ENCODE data around the gene FIBCD1. TPM values are rescaled to one million over a fixed set of nuclear protein-coding genes. Genes with fewer than 3 reads are reported as not detected.

Gene FIBCD1
- total and polyA plus RNA-seq, 2 of the 8 experiments (the other 6 are each of a cell fraction or from before 2014, with no cell fraction given) = 6.1 to 8.8 TPM

DNA sequence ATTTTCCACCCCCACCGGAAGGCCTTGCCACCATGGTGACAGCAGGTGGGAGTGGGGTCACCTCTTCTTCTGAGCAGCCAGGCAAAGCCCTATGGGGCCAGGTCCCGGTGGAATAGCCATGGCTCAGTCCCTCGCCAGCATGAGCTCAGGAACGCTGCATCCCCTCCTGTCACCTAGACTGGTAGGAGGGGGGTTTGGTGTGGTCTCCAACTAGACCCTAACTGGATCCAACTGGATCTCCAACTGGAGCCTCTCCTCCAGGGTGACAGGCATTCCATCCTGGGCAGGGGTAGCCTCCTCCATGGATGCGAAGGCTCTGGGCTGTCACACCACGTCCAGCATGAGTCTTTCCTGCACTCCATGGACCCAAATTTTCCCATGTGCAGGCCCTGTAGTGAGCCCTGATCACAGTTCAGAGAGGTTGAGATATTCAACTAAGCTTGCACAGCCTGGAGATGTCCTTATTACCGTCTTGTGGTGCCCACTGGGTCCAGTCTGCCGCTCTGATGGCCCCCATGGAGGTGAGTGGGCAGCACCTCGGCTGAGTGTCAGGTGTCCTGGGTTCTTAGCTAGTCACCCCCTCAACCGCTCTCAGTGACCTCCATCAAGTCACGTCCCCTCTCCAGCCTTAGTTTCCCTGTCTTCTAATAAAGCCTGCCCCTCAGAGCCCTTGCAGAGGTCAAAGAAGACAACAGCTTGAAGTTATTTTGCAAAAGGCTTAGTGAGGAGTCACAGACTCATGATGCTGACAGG lies 18.6 kb upstream of the FIBCD1 start:
- Histone ChIP-seq H3K18ac (ENCODE audit: extremely low read depth, low read length) (no peak overlapping the region), H3K4ac (replicated peaks; ENCODE audit: insufficient read length, low read depth, low read length) (no peak overlapping the region), H2BK15ac (ENCODE audit: low read length) (no peak overlapping the region), H3K27ac (ENCODE audit: low read depth, low read length) (no peak overlapping the region), H2BK20ac (ENCODE audit: low read length) (no peak overlapping the region), H4K5ac (ENCODE audit: insufficient read length, low read depth, low read length) (no peak overlapping the region), H2BK5ac (ENCODE audit: low read depth, low read length) (no peak overlapping the region), H4K91ac (replicated peaks; ENCODE audit: insufficient read length, low read length) (no peak overlapping the region), H3K9ac (replicated peaks in 1 of 4; ENCODE audit: extremely low read depth in 1 of 4, low read depth in 3 of 4, low read length in 3 of 4) (no peak overlapping the region), H3K23me2 (ENCODE audit: low read depth, low read length) (peaks cover 13% of the 10 kb centered on the region; the same call in 1 of the 2 replicates), H2AFZ (ENCODE audit: low read length) (no peak overlapping the region), H2AK5ac (ENCODE audit: low read depth, low read length) (no peak overlapping the region), H3K79me1 (ENCODE audit: low read depth, low read length) (no peaks in the 10 kb centered on the region), H4K8ac (ENCODE audit: extremely low read depth, insufficient read depth, low read length) (no peak overlapping the region), H3K36me3 (ENCODE audit: control insufficient read depth in 2 of 4, insufficient read depth in 4 of 4, low read length in 3 of 4) (no peaks in the 10 kb centered on the region), H3K79me2 (ENCODE audit: control insufficient read depth in 1 of 2, insufficient read depth in 2 of 2, low read length in 2 of 2) (no peaks in the 10 kb centered on the region), H3K4me3 (ENCODE audit: extremely low read depth in 1 of 4, insufficient read depth in 2 of 4, low read depth in 3 of 4, low read length in 4 of 4) (no peak overlapping the region), H2BK120ac (replicated peaks; ENCODE audit: low read depth, low read length) (no peak overlapping the region), H4K20me1 (replicated peaks in 1 of 2; ENCODE audit: control insufficient read depth in 1 of 2, insufficient read depth in 2 of 2, low read length in 2 of 2) (peaks cover 0 to 6% of the 10 kb centered on the region in 2 experiments), H3K4me2 (ENCODE audit: insufficient read depth in 1 of 2, low read depth in 2 of 2, low read length in 2 of 2) (no peak overlapping the region), H2BK12ac (ENCODE audit: low read depth, low read length) (no peak overlapping the region), H3K4me1 (replicated peaks in 1 of 4; ENCODE audit: control insufficient read depth in 3 of 4, insufficient read depth in 4 of 4, low read length in 3 of 4) (peaks cover 0 to under 1% (median 0%) of the 10 kb centered on the region in 4 experiments; a peak in 1 of 7 replicates), H3K23ac (ENCODE audit: insufficient read length) (no peak overlapping the region), H3K9me3 (ENCODE audit: insufficient read depth in 2 of 2, low read depth in 1 of 2, low read length in 1 of 2) (peaks cover 4 to 5% of the 10 kb centered on the region in 2 experiments; a peak in 2 of 4 replicates), H3K56ac (replicated peaks; ENCODE audit: insufficient read length, low read depth, low read length) (no peak overlapping the region), H3K27me3 (replicated peaks in 1 of 4; ENCODE audit: control insufficient read depth in 3 of 4, extremely low read depth in 1 of 4, insufficient read depth in 3 of 4, low read length in 3 of 4) (no peaks in the 10 kb centered on the region), H3K14ac (ENCODE audit: insufficient read length) (no peak overlapping the region)
- 96% methylated on average over 11 of the region's 11 CpGs; no CpG with 5 or more reads in 1 of the 2 experiments for WGBS, 2 experiments (ENCODE audit: extremely low coverage in 1 of 2, insufficient coverage in 1 of 2, insufficient read length in 1 of 2, insufficient replicate concordance in 2 of 2, low coverage in 1 of 2, low lambda C conversion rate in 2 of 2, missing lambda C conversion rate in 1 of 2)
- POLR2A ChIA-PET (ENCODE audit: partially characterized antibody) = interaction anchor here (1.2 kb wide), 1 partner anchor 143 kb away, joined by 3 read pairs; no protein-coding TSS in a partner anchor
- CTCF ChIA-PET (ENCODE audit: partially characterized antibody) = interaction anchor here (0.6 to 2.3 kb wide), 10 partner anchors 16 to 231 kb away, joined by 3 to 8 read pairs (median 3); no protein-coding TSS in a partner anchor
- no peak for FAIRE-seq
- no peak for TF ChIP-seq POLR2AphosphoS5 (IDR thresholded peaks at IDR 0.05; ENCODE audit: low read depth, low read length)
- no peak for TF ChIP-seq RBBP5 (IDR thresholded peaks at IDR 0.05; ENCODE audit: borderline replicate concordance, low read depth, low read length)
- TF ChIP-seq GABPA (IDR thresholded peaks at IDR 0.05; ENCODE audit: borderline replicate concordance, insufficient read depth, low read length) = no peak
- TF ChIP-seq HDAC6 (IDR thresholded peaks at IDR 0.05; ENCODE audit: low read depth, low read length) = no peak
- TF ChIP-seq SAP30 (IDR thresholded peaks at IDR 0.05; ENCODE audit: insufficient read depth, insufficient replicate concordance, low read length) = no peak
- no peak for TF ChIP-seq CTCF (IDR thresholded peaks at IDR 0.05; ENCODE audit: control extremely low read depth in 1 of 3, insufficient read depth in 1 of 3, low read depth in 1 of 3, low read length in 3 of 3)
- TF ChIP-seq USF2 (IDR thresholded peaks at IDR 0.05; ENCODE audit: low read length) = no peak
- no peak for TF ChIP-seq CBX8 (IDR thresholded peaks at IDR 0.05; ENCODE audit: borderline replicate concordance, low read depth, low read length)
- DNase-seq (ENCODE audit: low read depth in 1 of 2, low spot score in 2 of 2) = no peak
